GM23248 (cell line): ENCODE data around the gene XPO4.

Experiments
- EZH2 ChIP-seq: fragments of 200-600 bp; sonication (generic); IDR thresholded peaks from 2 replicates; pipeline ENCODE4 v1.6.1; 2018; ENCODE audit warnings: antibody characterized with exemption, mild to moderate bottlenecking; ENCODE audit not compliant: insufficient read depth, poor library complexity, severe bottlenecking
- EZH2phosphoT487 ChIP-seq: fragments of 200-600 bp; sonication (generic); IDR thresholded peaks from 2 replicates; pipeline ENCODE4 v1.6.1; 2018; ENCODE audit warnings: antibody characterized with exemption, moderate library complexity, mild to moderate bottlenecking, low read depth; ENCODE audit not compliant: insufficient read depth

DNA sequence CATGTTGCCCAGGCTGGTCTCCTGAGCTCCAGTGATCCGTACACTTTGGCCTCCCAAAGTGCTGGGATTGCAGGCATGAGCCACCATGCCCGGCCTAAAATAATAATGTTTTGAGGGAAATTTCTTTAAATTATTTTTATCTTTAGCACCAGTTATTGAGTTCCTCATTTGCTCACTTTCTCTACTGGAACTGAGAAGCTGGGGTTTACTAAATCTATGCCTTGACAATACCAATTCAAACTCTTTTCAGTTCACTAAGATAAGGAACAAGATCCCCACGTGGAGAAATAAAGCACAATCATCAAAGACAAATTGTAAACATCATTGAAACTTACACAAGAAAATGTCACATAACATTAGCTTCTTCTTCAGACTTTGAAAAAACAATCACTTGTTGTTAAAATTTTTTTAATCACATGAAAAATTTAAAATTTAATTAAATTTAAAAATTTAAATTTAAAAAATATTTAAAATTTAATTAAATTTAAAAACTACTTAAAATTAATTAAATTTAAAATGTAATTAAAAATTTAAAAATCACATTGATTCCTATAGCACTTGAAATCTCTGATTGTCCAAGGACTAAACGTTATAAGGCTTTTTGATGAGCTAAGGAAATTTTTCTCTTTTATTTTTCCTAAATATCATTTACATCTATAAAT, 25.2 kb upstream of the XPO4 start:
- TF ChIP-seq EZH2 (no peak), EZH2phosphoT487 (no peak)
